A204.1 (cell line): ENCODE measurements around the gene TRPV5.

Experiments used
- FAIRE-seq: peaks from 2 replicates; lab custom pipeline; 2012; peaks lifted over from hg19 to GRCh38; lab: Jason Lieb, UNC

Gene TRPV5

DNA sequence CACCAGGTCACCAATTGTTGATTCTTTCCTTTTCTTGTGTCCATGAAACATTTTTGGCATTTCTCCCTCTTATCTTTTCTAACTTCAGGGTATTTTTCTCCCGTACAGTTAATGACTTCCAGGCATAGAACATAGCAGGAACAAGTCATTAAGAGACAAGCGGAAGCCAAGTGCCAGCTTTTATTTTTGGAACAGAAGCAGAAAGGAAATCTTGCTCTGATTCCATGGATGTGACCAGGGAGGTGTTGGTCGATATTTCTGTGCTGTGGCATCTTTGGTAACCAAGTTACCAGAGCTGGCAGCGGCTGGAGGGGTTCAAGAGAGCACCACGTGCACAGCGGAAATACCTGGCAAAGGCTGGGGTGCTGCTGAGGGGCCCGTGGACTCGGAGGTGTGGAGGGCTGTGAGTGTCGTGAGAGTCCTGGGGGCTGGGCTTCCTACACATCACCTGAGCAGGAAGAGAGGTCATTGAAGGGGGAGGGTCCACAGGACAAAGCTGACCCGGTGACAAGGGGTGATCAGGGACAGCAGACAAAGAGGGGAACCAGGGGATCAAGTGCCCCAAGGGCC is 7.5 kb upstream of the TRPV5 start:
- no peak for FAIRE-seq

DNA sequence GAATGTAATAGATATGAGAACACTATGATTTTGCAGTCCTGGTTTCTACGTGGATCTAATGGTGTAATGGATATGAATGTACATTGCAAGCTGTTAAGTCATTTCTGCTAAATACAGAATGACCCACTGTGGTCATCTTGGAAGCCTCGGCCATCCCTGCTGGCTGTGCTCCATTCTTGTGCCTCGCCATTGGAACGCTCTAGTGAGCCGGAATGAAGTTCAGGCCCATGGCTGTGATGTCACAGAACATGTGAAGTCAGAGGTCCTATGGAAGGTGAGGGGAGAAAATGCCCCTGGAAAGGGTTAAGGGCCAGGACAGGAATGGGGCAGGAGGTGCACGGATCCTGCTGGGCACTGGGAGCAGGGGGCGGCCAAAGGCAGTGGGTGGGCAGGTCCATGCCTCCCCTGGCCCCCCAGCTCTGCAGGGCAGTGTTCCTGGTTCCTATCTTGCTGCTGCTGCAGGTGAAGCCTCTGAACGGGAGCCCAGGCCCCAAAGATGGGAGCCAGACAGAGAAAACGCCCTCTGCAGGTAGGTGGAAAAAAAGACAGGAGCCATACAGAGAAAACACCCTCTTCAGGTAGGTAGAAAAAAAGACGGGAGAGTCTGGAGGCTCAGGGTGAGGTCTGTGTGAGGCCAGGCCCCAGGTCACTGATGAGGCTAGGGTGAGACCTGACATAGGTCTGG is 5.8 kb upstream of the TRPV5 start, which contains the start of gene LLCFC1:
Gene LLCFC1 (plus strand): TSS at position 259 of the 685 bp plus-strand sequence. CDS start 138 bp downstream, at position 397.
- no peak for FAIRE-seq

DNA sequence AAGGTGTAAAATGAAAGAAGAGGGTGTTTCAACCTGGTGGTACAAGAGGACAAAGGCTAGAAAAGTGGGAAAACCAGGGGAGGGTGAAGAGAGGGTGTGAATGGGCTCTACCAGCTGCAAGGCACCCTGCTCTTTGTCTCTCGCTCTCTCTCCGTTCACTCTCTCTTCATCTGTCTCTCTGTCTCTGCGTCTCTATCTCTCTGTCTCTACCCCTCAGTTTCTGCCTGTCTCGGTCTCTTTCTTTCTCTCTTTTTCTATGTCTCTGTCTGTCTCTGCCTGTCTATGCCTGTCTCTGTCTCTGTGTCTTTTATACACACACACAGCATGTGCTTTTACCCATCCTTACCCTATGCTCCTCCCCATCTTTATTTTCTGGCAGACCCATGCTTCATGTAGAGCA is 5.1 kb upstream of the TRPV5 start:
- no peak for FAIRE-seq

DNA sequence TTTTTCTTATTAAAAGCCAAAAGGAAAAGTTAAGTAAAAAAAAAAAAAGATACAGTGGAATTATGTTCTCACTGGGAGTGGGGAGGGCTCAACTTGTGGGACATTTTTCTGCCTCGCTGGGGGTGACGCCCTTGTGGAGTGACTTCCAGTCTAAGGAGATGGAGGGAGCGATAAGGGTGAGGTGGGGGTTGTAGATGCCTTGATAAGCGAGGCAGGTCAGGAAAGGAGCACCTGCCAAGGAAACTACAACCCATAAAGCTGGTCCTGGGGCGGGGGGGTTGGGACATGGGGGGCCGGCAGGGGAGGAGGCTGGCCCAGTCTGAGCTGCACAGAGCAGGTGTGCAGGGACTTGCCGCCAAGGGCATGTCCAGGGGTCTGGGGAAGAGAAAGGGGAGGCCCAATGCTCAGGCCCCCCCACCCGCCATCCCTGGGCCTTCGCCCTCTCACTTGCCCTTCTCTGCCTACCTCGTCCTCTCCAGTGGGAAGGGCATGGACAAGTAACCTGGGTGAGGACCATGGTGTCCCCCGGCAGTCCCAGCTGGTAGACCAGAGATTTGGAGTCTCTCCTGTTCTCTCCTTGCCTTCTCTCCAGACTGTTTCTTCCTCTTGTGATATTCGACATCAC is 2.5 kb upstream of the TRPV5 start:
- no peak for FAIRE-seq

DNA sequence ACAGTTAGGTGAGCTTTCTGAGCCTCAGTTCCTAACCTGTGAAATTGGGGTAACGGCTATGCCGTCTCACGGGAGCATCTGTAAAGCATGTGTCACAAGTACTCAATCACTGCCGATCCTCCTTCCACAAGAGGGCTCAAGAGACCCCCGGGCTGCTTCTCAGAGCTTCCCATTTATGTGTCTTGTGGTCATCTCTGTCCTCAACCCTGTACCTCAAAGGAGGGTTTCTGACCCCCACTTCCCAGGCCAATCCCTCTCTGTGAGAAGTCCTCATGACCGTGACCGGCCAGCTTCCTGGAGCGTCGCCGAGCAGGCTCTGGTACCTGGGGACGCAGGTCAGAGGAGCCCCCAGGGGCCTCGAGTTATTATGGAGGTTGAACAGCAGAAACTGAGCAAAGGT is 510 bp upstream of the TRPV5 start:
- no peak for FAIRE-seq

DNA sequence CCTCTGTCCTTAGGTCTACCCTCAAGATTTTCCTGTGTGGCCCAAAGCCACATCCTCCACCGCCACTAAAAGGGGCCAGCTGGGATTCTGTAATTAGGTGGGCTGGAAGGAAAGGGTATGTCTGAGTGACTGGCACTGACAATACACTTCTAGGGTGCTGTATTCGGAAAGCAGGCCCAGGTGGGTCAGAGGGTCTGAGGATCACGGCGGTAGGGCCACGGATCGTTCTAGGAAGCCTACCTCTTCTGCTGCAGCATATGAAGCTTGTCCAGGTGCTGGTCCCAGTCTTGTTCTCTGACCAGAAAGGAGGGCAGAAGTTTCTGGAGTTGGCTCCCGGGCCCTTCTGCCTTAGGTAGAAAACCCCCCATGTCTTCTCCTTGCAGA is 462 bp downstream of the TRPV5 start:
- no peak for FAIRE-seq

DNA sequence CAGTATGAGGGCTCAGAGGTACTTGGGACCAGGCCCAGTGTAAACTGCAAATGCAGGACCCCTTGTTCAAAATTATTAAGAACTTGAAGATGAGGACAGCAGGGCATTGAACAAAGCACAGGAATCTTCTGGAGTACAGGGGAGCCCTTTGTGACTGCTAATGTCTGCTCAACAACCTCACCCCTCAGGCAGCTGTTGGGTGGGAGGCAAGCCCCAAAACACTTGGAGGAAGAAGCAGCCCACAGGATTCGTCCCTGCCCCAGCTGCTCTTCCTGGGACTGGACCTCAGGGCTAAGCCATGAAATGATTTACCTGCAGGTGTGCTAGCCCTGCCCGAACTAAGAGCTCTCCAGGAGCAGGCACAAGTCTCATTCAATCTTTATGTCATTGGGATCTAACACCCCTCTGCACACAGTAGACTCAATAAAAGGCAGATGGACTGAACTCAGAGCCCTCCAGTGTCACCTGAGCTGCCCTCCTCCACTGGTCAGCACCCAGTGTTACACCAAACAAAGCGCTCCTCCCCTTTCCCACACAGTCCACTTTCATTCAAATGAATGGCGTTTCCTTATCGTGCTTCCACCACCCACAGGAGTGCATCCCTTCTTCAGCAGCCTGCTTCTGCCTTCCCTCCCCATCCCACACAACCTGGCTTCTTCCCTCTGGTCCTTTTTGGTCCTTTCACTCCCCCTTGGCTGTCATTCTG is 1.0 kb downstream of the TRPV5 start:
- no peak for FAIRE-seq

DNA sequence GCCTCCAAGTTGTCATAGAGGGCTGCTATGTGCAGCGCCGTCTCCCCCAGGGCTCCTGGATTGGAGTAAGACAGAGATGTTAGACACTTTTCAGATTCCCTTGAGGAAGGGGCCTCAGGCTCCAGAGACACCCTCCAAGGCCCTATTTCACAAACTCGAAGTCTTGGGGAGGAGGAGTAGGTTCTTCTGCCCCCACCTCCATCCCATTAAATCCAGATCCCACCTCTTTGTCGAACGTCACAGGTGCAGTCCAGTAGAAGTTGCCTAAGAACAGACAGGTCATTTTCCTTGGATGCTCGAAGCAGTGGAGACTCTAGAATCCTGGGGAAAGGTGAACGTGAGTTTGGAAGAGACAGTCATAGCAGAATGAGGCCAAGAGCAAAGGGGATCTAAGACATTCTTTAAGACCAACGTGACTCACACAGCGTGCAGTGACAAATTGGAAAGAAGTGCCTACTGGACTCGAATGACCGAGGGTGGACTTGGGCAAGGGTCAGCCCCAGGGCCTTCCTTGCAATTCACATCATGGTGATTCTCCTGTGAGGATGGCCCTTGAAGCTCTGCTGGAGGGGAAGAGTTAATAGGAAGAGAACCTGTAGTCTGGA is 3.3 kb downstream of the TRPV5 start:
- no peak for FAIRE-seq

DNA sequence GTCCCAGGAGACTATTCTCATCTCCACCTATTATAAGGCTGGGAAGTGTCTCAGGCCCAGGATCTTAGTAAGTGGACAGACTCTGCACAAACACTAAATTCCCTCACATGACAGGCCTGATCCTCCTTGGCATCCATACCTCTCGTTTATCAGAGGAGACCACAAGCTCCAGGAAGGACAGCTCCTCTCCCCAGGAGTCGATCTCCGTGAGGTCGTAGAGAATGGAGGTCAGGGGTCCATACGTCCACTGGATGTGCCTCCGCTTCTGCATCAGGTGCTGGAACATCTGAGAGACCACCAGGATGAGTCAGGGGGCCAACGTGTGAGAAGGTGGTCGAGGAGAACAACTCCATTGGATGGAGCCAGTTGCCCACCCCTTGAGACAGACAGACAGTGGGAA is 5.6 kb downstream of the TRPV5 start:
- no peak for FAIRE-seq

DNA sequence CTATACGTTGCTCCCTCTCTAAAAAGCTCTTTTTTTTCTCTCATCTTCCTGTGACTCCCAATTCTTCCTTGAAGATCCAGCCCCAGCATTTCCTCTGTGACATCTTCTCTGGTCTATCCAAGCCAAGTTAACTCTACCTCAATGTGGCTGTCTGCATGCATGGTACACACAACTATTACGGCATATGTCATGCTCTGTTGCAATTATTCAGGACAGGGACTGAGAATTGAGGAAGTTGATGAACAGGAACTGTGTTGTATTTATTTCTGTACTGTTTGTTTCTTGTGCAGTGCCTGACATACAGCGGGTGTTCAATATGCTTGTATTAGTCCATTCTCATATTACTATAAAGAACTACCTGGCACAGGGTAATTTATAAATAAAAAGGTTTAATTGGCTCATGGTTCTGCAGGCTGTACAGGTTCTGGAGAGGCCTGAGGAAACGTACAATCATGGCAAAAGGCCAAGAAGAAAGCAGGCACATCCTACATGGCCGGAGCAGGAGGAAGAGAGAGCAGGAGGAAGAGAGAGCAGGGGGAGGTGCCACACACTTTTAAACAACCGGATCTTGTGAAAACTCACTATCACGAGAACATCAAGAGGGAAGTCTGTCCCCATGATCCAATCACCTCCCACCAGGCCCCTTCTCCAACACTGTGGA is 6.3 kb downstream of the TRPV5 start:
- no peak for FAIRE-seq

DNA sequence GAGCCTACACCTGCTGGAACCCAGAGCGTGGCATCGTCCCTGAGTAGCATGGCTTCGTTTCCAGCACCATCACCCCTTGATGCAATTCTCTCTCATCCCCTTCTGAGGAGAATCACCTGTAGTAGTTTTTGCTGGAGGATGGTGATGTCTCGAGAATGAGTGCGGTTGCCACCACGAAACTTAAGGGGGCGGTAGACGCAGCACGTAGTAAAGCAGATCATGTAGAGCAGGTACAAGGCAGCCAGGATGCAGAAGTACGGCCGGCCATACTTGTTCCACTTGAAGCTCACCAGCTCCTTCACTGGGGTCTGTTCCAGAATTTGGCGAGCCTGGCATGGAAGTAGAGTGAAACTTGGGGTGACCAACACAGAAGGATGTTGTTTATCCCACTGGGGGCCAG is 8.1 kb downstream of the TRPV5 start:
- FAIRE-seq: no peak

DNA sequence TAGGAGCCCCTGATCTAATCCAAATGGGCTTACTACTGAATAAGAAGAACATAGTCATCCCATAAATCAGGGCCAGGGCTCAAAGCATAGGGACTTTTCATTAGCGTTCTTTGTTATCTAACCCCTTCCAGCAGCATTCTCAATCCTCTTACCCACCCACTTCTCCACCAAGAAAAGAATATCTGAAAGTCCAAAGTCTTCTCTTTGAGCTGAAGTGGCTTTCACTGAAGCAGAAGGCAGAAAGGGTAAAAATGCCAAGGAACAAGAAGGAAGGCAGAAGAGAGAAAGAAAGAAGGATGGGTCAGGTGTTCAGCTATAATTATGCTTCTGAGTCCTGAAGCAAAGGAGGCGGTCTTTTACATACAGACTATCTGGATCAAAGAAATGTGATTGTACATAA is 10.2 kb downstream of the TRPV5 start:
- FAIRE-seq: no peak

DNA sequence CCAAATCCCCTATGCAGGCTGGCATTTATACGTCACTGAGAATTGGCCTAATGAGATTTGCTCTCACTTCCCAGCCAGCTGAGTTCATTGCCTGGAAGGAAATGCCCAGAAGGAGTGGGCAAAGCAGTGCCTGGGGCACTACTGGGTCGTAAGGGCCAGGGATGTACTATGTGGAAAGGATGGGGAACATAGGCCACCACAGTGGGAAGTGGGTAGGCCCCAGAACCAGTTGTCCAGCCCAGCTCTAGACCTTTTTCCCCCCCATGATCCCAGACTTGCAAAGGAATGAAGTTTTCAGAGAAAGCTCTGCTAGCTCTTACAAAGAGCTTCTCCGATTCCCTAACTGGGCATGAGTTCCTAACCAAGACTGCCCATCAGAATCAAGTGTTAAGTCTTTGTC is 13.9 kb downstream of the TRPV5 start:
- FAIRE-seq: no peak

DNA sequence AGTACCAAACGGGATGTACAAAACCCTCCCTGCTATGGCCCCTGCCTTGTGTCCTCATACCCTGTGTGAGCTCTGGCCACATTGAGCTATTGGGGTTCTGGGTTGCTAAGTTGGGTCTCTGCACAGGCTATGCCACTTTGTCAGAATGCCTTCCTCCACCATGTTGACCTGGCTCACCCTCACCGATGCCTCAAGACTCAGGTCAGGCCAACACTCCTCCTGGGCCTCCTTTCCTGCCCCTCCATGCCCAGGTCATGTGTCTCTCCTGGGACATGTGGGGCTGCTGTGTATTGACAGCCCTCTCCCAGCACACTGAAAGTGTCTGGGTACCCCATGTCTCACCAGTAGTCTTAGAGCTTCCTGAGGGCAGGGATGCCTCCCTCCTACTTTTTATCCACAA is 14.6 kb downstream of the TRPV5 start:
- no peak for FAIRE-seq

DNA sequence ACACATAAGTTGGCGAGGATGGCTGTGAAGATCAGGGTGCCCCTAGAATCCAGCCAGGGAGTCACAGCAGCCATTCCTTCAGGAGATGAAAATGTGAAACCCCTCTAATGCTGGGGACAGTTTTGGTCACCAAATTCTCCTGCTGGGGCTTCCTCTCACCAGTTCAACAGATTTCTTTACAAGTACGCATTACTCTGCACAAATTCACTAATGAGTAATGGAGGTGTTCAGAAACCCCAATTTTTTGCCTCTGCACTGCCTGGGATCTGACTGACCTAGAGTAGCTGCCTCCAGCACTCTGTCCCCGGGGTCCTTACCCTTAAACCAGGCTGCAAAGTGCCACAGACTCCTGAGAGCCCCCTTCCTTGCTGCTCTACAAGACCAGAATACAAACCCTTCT is 16.1 kb downstream of the TRPV5 start:
- FAIRE-seq: no peak

DNA sequence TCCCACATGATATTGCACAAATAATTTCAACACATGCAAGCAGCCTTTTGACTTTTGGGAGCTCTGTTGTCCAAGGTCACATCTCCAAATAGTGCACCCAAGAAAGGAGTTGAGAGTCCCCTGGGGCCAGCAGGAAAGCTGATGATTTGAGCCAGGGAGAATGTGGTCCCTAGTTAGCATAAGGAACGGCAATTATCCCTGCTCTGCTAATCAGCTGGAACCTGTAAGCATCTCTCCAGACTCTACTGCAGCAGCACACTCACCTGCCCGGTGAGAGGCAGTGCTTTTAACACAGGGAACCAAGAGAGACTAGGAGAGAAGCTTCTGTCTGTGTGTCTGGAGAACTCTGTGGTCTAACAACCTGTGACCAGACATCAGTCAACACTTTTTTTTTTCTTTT is 17.0 kb downstream of the TRPV5 start:
- no peak for FAIRE-seq

DNA sequence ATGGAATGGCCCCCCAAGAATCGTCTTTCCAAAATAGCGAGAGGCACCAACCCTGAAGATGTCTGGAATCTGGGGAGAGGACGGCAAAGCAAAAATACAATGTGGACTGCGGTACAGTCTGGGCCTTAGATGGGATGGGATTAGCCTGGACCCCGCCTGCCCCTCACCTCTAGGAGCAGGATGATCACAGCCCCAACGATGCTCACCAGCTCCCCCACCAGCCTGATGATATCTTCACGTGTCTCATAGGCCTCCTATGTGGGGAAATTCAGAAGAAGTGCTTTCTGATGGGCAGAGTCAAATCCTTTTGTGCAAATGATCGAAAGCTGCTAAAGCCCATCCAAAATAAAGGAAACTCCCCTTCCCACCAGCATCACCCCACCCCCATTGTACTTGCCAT is 18.2 kb downstream of the TRPV5 start:
- FAIRE-seq: no peak

DNA sequence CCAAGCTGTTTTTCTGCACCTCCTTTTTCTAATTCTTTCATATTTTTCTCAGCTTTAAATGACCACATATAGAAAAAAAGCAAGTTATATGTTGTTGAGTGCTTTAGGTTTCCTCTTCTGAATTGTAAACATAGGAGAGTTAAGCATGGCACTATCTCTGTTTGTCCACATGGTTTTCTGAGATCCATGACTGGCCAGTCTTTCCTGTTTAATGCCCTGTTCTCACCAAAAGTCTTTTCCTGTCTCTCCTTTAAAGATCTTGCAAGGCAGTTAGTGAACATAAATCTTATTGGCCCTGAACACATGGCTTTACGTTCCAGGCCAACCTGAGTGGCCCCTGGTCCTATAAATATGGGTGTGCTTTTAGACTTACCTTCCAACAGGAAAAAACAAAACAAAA is 19.4 kb downstream of the TRPV5 start:
- FAIRE-seq: no peak

DNA sequence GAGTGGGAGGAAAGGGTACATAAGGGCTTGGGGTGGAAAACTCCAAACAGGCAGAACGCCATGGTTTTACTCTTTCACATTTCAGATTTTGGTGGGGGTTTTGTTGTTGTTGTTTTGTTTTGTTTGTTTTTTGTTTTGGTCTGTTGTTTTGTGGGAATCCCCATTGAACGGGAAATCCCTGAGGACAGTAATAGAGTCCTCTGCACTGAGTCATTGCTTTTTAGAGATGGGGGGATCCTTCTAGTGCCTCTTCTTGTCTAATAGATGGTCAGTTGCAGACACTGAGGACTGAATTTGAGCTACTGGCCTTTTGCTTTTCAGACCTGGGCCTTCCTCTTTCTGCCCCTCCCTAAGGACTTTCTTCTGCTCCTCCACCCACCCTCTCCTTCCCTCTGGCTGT is 20.0 kb downstream of the TRPV5 start:
- no peak for FAIRE-seq

DNA sequence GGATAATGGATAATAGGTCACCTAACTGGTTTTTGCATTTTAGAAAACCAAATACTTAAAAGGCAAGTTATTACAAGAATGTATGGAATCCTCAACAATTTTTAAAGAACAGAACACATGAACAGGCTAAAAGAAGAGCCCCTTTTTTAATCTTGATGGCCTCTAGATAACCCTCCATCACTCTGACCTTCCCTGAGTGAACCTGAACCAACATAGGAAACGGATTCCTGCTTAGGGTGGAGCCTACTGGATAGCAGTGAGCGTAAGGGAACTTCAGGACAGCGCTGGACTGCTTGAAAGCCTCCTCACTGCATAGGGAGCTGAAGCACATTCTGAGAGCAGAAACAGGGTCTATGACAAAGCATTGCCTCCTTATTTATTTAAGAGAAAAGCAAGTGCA is 20.5 kb downstream of the TRPV5 start:
- FAIRE-seq: no peak

DNA sequence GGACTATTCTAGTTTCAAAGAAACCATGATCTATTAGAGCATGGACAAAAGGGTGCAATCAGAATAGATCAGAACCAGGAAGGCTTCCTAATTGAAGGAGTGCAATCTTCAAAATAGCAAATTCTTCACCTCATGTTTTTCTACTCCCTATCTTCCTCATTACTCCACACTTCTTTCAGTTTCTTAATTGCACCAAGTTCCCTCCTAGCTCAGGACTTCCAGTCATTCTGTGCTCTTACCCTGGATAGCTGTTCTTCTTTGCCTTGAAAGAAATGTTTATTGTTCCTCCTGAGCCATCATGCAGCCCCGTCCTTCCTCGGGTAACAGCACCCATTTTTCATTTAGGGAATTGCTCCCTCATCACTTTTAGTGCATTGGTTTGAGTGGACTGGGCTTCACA is 23.1 kb downstream of the TRPV5 start:
- no peak for FAIRE-seq

DNA sequence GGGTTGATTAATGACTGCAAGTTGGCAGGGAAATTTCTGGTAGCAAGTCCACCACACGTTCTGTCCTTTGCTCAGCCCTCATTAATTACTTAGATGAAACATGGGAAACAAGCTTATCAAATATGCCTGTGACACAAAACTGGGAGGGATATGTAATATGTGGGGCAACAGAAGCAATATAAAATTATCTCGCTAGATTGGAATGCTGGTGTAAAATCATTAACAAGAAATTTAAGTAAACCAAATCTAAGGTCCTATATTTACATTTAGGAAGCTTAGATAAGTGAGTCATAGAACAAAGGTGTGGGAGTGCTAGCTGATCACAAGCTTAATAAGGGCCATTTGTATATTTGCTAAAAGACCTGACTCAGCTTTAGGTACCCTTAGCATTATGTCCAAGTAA is 23.5 kb downstream of the TRPV5 start:
- no peak for FAIRE-seq
